GM23248 (cell line): Measurements from ENCODE around the gene CFAP119.

Experiments used
- EZH2 ChIP-seq: fragments of 200-600 bp; sonication (generic); IDR thresholded peaks from 2 replicates; pipeline ENCODE4 v1.6.1; 2018; ENCODE audit warnings: antibody characterized with exemption, mild to moderate bottlenecking; ENCODE audit not compliant: insufficient read depth, poor library complexity, severe bottlenecking
- EZH2phosphoT487 ChIP-seq: fragments of 200-600 bp; sonication (generic); IDR thresholded peaks from 2 replicates; pipeline ENCODE4 v1.6.1; 2018; ENCODE audit warnings: antibody characterized with exemption, moderate library complexity, mild to moderate bottlenecking, low read depth; ENCODE audit not compliant: insufficient read depth

DNA sequence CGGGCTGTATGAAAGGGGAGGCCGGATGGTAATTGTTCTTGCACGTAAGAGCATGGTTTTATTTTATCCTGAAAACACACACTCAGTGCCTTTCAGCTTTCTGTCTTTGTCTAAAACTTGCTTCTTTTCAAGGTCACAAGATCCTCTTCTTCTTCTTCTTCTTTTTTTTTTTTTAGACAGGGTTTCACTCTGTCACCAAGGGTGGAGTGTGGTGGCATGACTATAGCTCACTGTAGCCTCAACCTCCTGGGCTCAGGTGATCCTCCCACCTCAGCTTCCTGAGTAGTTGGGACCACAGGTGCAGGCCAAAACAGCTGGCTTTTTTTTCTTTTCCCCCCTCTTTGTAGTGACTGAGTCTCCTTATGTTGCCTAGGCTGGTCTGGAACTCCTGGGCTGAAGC is 41.1 kb upstream of the CFAP119 start:
- TF ChIP-seq EZH2phosphoT487, result no peak
- no peak for TF ChIP-seq EZH2
